NCI-H2107 treated with DMSO at 0.1 percent for 48 hours (cell line): ENCODE measurements around the gene AGO4.
"Not testable (repeated sequence)": the region's sequence is repeated elsewhere in the genome, so short reads cannot be mapped to it uniquely, and the experiment has no call there.

Source experiments
- DNase-seq: peaks from one replicate; lab custom pipeline; 2025; ENCODE audit not compliant: unreplicated experiment; lab: John Stamatoyannopoulos, UW

AGO4 gene

DNA sequence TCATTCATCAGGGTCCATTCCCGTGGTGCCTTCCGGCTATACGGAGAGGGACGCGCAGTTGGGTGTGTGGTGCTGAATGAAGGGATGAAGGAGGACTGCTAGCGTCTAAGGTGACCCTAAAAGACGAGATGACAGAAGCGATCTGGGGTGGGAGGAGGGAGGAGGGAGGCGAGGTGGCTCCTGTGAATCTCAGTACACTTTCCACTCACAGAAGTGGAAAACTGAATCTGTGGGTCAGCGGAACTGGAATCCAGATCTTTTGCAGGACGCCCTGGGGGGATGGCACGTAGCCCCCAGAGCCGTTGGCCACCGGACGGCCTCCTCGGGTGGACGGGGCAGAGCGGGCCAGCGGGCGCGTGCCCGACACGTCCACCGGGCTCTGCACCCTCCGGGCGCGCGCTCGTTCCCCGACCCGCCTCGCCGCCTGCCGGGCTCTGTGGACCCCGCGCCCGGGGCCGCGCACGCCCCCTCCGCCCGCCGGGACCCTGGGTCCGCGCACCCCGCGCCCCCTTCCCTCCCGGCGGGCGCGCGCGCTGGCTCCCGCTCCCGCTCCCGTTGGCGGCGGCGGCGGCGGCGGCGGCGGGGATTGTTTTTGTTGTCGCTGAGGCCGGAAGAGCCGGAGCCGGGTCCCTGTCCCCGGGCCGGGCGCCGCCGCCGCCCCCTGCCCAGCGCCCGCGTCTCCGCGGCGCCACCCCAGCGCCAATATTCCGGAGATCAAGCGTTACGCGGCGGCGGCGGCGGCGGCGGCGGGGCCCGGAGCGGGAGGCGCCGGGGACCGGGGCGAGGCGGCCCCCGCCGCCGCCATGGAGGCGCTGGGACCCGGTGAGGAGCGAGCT, at the start of gene AGO4:
AGO4 (plus strand) TSS at position 403 of the 836 bp plus-strand sequence; CDS start at position 804, 401 bp downstream.
- DNase-seq: no peak

- no peak for DNase-seq
These were observed 45.7 kb upstream of the AGO4 start for GRCh38 chr1:35762141-35762540.

- DNase-seq: no peak
These were observed 44.6 kb upstream of the AGO4 start for GRCh38 chr1:35763201-35763600.

DNA sequence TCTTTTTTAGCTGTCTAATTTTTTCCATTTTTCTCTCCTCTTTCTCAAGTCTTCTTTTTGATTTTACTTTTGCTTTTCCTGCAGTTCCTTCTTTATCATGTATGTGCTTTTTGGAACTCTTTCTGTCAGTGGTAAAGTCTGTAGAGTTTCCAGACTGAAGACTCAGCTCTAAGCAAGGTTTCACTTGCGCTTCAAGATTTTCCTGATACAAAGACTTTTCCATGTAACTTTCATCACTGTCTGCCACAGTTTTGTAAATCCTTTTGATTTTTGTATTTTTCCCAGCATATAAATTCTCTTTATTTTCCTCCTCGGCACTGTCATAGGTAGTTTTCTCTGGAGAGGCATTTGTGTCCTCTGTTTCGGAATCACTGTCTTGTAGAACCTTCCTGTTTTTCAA, 43.5 kb upstream of the AGO4 start:
- no peak for DNase-seq

GRCh38 chr1:35768350-35769187, 39.2 kb upstream of the AGO4 start:
- no peak for DNase-seq

DNA sequence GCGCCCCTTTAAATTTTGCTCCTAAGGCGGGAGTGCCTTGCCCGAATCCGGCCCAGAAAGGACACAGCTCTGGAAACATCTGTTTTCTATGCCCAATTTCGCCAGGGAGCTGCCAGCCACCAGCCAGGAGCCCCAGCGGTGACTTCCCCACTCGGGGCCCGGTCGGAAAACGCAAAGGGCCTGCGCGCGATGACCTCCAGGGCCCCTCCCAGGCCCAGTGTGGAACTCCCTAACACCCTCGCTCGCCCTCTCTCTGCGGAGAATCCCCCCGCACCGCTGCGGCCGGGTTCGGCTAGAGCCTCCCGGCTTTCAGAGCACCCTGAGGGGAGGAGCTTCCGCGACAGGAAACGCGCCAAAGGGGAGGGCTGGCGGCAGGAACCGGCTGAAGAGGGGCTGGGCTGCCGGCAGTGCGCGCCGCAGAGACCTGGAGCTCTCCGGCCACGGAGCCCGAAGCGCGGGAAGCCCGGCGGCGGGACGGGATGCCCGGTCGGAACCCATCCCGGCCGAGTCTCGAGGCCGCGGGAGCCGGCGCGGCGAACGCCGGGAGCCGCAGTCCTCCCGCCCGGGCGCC, 38.5 kb upstream of the AGO4 start:
- DNase-seq: peak; percentile 67

DNA sequence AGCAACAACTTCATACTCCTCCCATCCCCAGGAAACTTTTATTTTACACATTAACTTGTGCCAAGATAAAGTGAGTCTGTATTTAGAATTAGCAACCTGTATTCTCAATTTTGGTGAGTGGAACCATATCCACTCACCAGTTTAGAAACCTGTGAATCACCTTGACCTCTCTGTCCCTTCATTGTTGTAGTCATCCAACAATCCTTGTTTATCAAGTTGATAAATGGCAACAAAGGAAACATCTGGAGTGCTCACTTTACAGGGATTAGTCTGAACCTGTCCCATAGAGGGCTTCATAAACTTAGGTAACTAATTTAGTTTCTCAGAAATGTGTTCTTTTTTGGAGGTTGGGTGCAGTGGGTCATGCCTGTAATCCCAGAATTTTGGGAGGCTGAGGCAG, 34.1 kb upstream of the AGO4 start:
- DNase-seq: no peak

- not testable (repeated sequence) for DNase-seq
These were observed 31.6 kb upstream of the AGO4 start for GRCh38 chr1:35776172-35776571.

GRCh38 chr1:35777109-35777508, 30.7 kb upstream of the AGO4 start:
- no peak for DNase-seq

DNA sequence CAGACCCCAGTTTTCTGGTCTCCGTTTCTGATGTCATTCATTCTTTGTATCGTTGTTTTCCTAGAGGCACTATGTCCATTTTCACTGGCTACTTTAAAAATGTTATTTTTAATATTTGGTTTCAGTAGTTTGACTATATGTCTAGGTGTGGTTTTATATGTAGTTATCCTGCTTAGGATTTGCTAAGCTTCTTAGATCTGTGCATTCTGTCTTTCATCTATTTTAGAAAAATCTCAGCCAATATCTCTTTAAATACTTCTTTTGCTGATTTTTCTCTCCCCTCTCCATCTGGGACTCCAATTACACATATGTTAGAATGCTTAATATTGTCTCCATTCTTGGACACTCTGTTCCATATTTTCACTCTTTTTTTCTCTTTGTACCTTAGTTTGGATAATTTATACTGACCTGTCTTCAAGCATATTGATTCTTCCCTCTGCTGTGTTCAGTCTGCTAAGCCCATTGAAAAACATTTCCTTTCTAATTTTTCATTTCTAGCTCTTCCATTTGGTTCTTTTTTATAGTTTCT, 24.7 kb upstream of the AGO4 start:
- no peak for DNase-seq

DNA sequence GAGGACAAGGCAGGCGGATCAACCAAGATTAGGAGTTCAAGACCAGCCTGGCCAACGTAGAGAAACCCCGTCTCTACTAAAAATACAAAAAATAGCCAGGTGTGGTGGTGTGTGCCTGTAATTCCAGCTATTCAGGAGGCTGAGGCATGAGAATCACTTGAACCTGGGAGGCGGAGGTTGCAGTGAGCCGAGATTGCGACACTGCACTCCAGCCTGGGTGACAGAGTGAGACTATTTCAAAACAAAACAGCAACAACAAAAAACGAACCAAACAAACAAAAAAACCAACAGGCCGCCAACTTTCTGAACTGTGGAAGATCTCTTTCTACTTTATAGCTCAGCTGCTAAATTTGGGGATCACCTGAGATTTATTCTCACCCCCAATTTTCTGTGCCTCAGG, 23.5 kb upstream of the AGO4 start:
- DNase-seq: not testable (repeated sequence)

DNA sequence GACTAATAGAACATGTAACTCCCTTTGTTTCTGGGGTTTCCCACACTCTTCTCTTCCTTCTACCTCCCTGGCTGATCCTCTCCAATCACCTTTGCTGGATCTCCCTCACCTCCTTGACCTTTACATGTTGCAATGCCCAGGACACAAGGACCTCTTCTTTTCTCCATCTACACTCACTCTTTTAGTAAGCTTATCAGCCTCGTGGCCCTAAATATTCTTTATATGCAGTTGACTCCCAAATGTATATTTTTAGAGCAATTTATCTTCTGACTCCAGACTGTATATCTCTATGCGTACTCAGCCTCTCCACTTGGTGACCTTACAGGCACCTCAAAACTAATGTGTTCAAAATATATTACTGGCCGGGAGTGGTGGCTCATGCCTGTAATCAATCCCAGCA, 19.7 kb upstream of the AGO4 start:
- DNase-seq: no peak

GRCh38 chr1:35790670-35791069, 17.1 kb upstream of the AGO4 start:
- no peak for DNase-seq

DNA sequence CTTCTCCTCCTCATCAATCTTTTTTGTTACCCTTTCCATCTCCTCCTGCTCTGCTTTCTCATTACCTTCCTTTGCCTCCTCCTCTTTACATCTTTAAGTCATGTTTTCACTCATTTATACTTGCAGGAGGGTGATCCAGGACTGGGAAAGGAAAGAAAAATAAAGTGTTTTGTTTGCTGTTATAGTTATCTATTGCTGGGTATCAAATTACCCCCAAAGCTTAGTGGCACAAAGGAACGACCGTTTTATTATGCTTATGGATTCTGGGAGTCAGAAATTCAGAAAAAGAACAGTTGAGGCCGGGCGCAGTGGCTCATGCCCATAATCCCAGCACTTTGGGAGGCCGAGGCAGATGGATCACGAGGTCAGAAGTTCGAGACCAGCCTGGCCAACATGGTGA, 12.5 kb upstream of the AGO4 start:
- DNase-seq: no peak

DNA sequence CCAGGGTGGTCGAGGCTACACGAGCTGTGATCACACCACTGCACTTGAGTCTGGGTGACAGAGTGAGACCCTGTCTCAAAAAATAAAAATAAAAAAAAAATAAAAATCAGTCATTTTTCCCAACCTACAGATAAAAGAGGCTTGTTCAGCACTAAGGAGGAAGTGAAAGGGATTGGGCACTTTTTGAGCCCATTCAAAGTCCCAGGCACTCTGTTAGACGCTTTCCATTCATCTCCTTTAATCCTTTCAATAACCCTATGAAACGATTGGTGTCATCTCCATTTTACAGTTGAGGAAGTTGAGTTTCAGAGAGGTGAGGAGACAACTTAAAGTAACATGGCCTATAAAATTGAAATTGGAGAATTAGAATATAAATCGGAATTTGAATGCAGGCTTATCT, 10.4 kb upstream of the AGO4 start:
- DNase-seq: no peak

DNA sequence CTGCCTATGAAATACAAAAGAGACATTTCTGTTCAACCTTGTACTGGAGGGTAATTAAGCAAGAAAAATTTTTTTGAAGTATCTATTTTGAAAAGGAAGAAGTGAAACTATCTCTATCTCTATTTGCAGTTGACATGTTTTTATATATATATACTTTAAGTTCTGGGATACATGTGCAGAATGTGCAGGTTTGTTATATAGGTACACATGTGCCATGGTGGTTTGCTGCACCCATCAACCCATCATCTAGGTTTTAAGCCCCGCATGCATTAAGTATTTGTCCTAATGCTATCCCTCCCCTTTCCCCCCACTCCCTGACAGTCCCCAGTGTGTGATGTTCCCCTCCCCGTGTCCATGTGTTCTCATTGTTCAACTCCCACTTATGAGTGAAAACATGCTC, 9.8 kb upstream of the AGO4 start:
- not testable (repeated sequence) for DNase-seq

DNA sequence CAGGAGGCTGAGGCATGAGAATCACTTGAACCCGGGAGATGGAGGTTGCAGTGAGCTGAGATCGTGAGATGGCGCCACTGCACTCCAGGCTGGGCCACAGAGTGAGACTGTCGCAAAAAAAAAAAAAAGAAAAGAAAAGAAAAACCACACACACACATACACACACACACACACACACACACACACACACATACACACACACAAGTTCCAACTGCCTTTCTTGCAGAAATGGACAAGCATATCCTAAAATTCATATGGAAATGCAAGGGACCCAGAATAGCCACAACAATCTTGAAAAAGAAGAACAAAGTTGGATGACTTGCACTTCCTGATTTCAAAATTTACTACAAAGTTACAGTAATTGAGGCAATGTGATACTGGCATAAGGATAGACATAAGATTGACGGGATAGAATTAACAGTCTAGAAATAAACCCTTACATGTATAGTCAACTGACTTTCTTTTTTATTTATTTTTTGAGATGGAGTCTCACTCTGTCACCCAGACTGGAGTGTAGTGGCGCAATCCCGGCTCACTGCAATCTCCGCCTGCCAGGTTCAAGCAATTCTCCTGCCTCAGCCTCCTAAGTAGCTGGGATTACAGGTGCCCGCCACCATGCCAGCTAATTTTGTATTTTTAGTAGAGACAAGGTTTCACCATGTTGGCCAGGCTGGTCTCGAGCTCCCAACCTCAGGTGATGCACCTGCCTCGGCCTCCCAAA, 7.5 kb upstream of the AGO4 start:
- DNase-seq: not testable (repeated sequence)

DNA sequence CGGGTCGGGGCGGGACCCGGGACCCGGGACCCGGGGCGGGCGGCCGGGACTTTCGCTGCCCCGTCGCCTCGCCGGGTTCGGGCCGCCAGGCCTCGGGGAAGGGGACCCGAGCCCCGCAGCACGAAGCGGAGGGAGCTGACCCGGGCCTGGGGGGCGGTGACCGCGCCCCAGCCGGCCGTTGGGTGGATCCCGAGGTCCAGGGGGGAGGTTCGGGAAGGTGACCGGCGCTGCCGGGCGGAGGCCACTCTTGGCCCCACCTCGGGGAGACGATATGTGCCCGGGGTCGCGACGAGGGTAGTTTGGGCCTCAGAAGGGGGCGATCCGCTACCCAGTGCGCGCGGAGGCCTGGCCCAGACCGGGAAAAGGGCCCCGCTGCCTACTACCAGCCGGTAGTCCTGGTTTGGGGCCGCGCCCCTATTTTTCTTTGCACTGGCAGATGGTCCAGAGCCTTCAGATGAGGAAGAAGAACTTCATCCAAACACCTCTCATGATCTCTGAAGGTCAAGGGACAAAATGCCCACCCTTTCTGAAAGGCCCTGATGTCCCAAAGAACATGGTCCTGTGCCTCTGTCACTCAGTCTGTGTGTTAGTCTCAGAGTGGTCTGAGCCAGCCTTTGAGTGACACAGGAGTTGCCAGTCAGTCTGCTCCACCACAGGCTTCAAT, 766 bp downstream of the AGO4 start:
- DNase-seq: no peak

DNA sequence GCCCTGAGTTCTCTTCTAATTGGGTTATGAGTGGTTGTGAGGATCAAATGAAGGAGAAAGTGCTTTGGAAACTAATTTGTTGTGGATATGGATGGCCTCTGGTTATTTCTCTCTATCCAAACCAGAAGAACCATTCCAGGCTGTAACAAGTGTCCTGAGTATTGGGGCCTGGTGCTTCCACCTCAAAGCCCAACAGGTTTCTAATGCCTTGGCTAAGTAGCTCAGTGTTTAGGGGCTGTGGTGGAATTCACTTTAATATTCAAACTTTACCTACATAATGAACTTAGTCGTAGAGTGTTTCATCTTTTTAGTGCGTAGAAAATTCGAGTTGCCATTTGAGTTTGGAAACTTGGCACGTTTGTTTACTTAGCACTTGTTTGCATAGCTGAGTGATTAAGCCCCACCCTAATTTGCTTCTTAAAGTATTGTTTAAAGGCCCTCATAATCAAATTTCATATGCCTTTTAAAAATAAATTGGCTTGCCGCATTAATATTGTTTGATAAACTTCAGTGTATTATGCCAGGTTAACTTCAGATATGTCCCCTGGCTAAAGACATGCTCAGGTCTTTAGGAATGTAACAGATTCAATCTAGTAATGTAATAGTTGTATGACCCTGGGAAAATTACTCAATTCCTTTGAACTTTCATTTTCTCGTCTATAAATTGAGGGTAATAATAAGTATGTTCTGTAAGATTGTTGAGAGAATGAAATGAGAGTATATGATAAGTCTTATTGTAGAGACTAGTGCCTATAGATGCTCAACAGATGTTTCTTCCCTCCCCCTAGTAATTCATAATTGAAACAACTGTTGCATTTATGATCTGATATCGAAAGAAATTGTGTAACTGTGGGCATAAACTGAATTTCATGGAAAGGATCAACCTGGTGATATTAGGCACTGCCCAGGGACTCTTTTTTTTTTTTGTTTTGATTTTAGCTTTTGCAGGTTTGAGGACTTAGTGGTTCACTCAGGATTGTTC, 1.6 kb downstream of the AGO4 start:
- no peak for DNase-seq
